NT2/D1 (cell line): ENCODE measurements around the gene NUBP2.

Source experiments
- SUZ12 ChIP-seq: IDR thresholded peaks from 2 replicates; pipeline ENCODE4 v1.6.1; 2011; ENCODE audit not compliant: insufficient read length, insufficient read depth; ENCODE audit errors: extremely low read depth
- YY1 ChIP-seq: IDR thresholded peaks from 2 replicates; pipeline ENCODE4 v1.6.1; 2011; ENCODE audit not compliant: insufficient read length, insufficient read depth
- ZNF274 ChIP-seq: IDR thresholded peaks from 2 replicates; pipeline ENCODE4 v1.6.1; 2011; ENCODE audit warnings: mild to moderate bottlenecking, low read depth, low read length

GRCh38 chr16:1772362-1772907 lies 10.3 kb upstream of the NUBP2 start, which contains the start of gene EME2:
- no peak for TF ChIP-seq YY1
- no peak for TF ChIP-seq ZNF274
- no peak for TF ChIP-seq SUZ12
